HCT116 (cell line): ENCODE results near the gene EYA2. TPM values are rescaled to one million over a fixed set of nuclear protein-coding genes. Genes with fewer than 3 reads are reported as not detected.

Source experiments
- ATAC-seq: fragments of 200-7000 bp; cut with Tn5 transposase; 2 replicates; pipeline ENCODE4 v1.9.1; 2020; ENCODE audit warnings: mild to moderate bottlenecking, moderate library complexity
- BruUV-seq: library from RNA; stranded (reverse); fragments of 400-500 nt; replicated peaks from 2 replicates; lab custom pipeline; 2021; lab: Mats Ljungman, UMichigan
- CTCF ChIA-PET: fragments of 300-600 bp; sonication (Branson Sonifier 250); formaldehyde crosslinking; loops from one replicate; lab custom pipeline; 2021; ENCODE audit warnings: antibody characterized with exemption; lab: Charles Lee
- POLR2A ChIA-PET: fragments of 300-600, 350-600 bp; sonication (Branson Sonifier 250); formaldehyde crosslinking; loops from one replicate; lab custom pipeline; 2021; ENCODE audit warnings: antibody characterized with exemption; lab: Charles Lee
- RAD21 ChIA-PET, 2 experiments: fragments of 300-600 bp; sonication (Branson Sonifier 250); formaldehyde crosslinking; loops; one replicate each; lab custom pipeline; 2023; ENCODE audit warnings: low total read pairs in 2 of 2; ENCODE audit not compliant: uncharacterized antibody in 2 of 2, unreplicated experiment in 2 of 2, low non-redundant PET in 1 of 2; lab: Charles Lee
- DNase-seq: peaks from one replicate; pipeline ENCODE4 v3.0.0-alpha.2; 2010; ENCODE audit warnings: low read depth, low spot score
- H2AFZ ChIP-seq: fragments of 200-600 bp; shearing (Covaris generic), sonication (generic); 2 replicates; pipeline ENCODE4 v1.6.1; 2017; ENCODE audit warnings: low read depth, mixed run types, mixed read lengths, antibody characterized with exemption, low read length; ENCODE audit not compliant: poor library complexity, severe bottlenecking
- H3K27ac ChIP-seq: 2 replicates; pipeline ENCODE4 v1.5.1; 2012; ENCODE audit warnings: low read depth, low read length
- H3K27me3 ChIP-seq: fragments of 200-600 bp; sonication (generic); 2 replicates; pipeline ENCODE4 v1.6.1; 2016; ENCODE audit warnings: mixed run types, low read length, mixed read lengths; ENCODE audit not compliant: insufficient read depth
- H3K36me3 ChIP-seq, 2 experiments: fragments of 200-500 bp in 1 of 2; fragments of 200-600 bp in 1 of 2; sonication (Bioruptor generic) in 1 of 2; sonication (generic) in 1 of 2; 2 replicates each; pipeline versions ENCODE4 v1.5.1 to v1.6.1; 2014 to 2016; ENCODE audit warnings: low read length in 2 of 2, inconsistent platforms in 1 of 2, mixed read lengths in 1 of 2, mixed run types in 1 of 2; ENCODE audit not compliant: insufficient read depth in 2 of 2, control insufficient read depth in 1 of 2
- H3K4me1 ChIP-seq, 2 experiments: fragments of 200-600 bp in 1 of 2; sonication (generic) in 1 of 2; 2 replicates each; pipeline versions ENCODE4 v1.5.1 to v1.6.1; 2012 to 2017; ENCODE audit warnings: low read length in 2 of 2, inconsistent platforms in 1 of 2, mild to moderate bottlenecking in 1 of 2, mixed read lengths in 1 of 2, mixed run types in 1 of 2, moderate library complexity in 1 of 2; ENCODE audit not compliant: insufficient read depth in 2 of 2, control insufficient read depth in 1 of 2
- H3K4me2 ChIP-seq: fragments of 200-600 bp; sonication (generic); 2 replicates; pipeline ENCODE4 v1.6.1; 2017; ENCODE audit warnings: mixed run types, low read length, mixed read lengths
- H3K4me3 ChIP-seq, 2 experiments: fragments of 200-600 bp in 1 of 2; sonication (generic) in 1 of 2; replicated peaks in 1 of 2; 2 replicates each; pipeline ENCODE4 v1.5.1; 2011 to 2016; ENCODE audit warnings: low read length in 2 of 2, control low read depth in 1 of 2, low read depth in 1 of 2, mild to moderate bottlenecking in 1 of 2, mixed read lengths in 1 of 2, mixed run types in 1 of 2
- H3K79me2 ChIP-seq: fragments of 200-600 bp; sonication (generic); 2 replicates; pipeline ENCODE4 v1.6.1; 2017; ENCODE audit warnings: mild to moderate bottlenecking, mixed run types, low read length, moderate library complexity, mixed read lengths; ENCODE audit not compliant: insufficient read depth
- H3K9ac ChIP-seq: fragments of 200-600 bp; sonication (generic); 2 replicates; pipeline ENCODE4 v1.6.1; 2016; ENCODE audit warnings: low read length, mixed read lengths
- H3K9me2 ChIP-seq: fragments of 200-600 bp; sonication (generic), shearing (Covaris generic); 2 replicates; pipeline ENCODE4 v1.6.1; 2017; ENCODE audit warnings: mixed run types, mild to moderate bottlenecking, moderate library complexity; ENCODE audit not compliant: insufficient read depth
- H3K9me3 ChIP-seq, 2 experiments: fragments of 200-500 bp in 1 of 2; fragments of 200-600 bp in 1 of 2; sonication (Bioruptor generic) in 1 of 2; sonication (generic) in 1 of 2; 2 replicates each; pipeline ENCODE4 v1.6.1; 2014 to 2017; ENCODE audit warnings: low read length in 2 of 2, mixed read lengths in 2 of 2, inconsistent platforms in 1 of 2, low read depth in 1 of 2, mild to moderate bottlenecking in 1 of 2, mixed run types in 1 of 2, moderate library complexity in 1 of 2; ENCODE audit not compliant: control insufficient read depth in 1 of 2, insufficient read depth in 1 of 2
- H4K20me1 ChIP-seq: fragments of 200-600 bp; sonication (generic), shearing (Covaris generic); 2 replicates; pipeline ENCODE4 v1.6.1; 2017; ENCODE audit warnings: mixed run types, mild to moderate bottlenecking, moderate library complexity; ENCODE audit not compliant: insufficient read depth
- ATF3 ChIP-seq: IDR thresholded peaks from 2 replicates; pipeline ENCODE4 v1.6.1; 2012
- CBX3 ChIP-seq: IDR thresholded peaks from 2 replicates; pipeline ENCODE4 v1.6.1; 2012; ENCODE audit warnings: low read depth
- CTCF ChIP-seq, 3 experiments: fragments of 200-600 bp in 1 of 3; sonication (generic) in 1 of 3; IDR thresholded peaks in 2 of 3; conservative IDR thresholded peaks in 1 of 3; 2 replicates each; pipeline ENCODE4 v1.5.1; 2012 to 2017; ENCODE audit warnings: low read depth in 2 of 3, low read length in 2 of 3, antibody characterized with exemption in 1 of 3, borderline replicate concordance in 1 of 3, control low read depth in 1 of 3, mild to moderate bottlenecking in 1 of 3, mixed read lengths in 1 of 3, mixed run types in 1 of 3, moderate library complexity in 1 of 3; ENCODE audit not compliant: insufficient read depth in 1 of 3
- ELF1 ChIP-seq: IDR thresholded peaks from 2 replicates; pipeline ENCODE4 v1.6.1; 2012; ENCODE audit warnings: low read depth, borderline replicate concordance
- MAX ChIP-seq: IDR thresholded peaks from 2 replicates; pipeline ENCODE4 v1.6.1; 2012
- POLR2A ChIP-seq: IDR thresholded peaks from 2 replicates; pipeline ENCODE4 v1.7.0; 2011; ENCODE audit warnings: borderline replicate concordance; ENCODE audit not compliant: insufficient read depth, insufficient read length; ENCODE audit errors: extremely low read depth
- REST ChIP-seq: IDR thresholded peaks from 2 replicates; pipeline ENCODE4 v1.6.1; 2012; ENCODE audit warnings: low read depth
- SIN3A ChIP-seq: IDR thresholded peaks from 2 replicates; pipeline ENCODE4 v1.6.1; 2012; ENCODE audit warnings: low read depth
- SRF ChIP-seq: IDR thresholded peaks from 2 replicates; pipeline ENCODE4 v1.6.1; 2012; ENCODE audit warnings: low read depth
- TCF7L2 ChIP-seq: IDR thresholded peaks from 2 replicates; pipeline ENCODE4 v1.7.0; 2011; ENCODE audit warnings: borderline replicate concordance, inconsistent platforms; ENCODE audit not compliant: insufficient read depth, insufficient read length; ENCODE audit errors: extremely low read depth
- ZBTB33 ChIP-seq: IDR thresholded peaks from 2 replicates; pipeline ENCODE4 v1.6.1; 2011; ENCODE audit warnings: mild to moderate bottlenecking, low read length, moderate library complexity; ENCODE audit not compliant: insufficient replicate concordance; ENCODE audit errors: extremely low read depth
- intact Hi-C: fragments of 100-400 bp; cut with micrococcal nuclease; formaldehyde crosslinking; loops from 2 replicates; pipeline ENCODE4 v1.10.0; 2022
- total RNA-seq: library from RNA; stranded (reverse); gene quantifications from one replicate; pipeline ENCODE4 v1.2.1, GENCODE V29; 2021; ENCODE audit not compliant: unreplicated experiment

Gene EYA2
- total RNA-seq, 1 experiment from 2014 or later: not detected

GRCh38 chr20:46928580-46929132 is 34.0 kb downstream of the EYA2 start:
- Histone ChIP-seq H3K9ac (no peak overlapping the region), H3K4me2 (no peak overlapping the region), H3K27ac (no peak overlapping the region), H3K9me2 (no peaks in the 10 kb centered on the region), H3K4me1 (peaks cover 0 to 11% of the 10 kb centered on the region in 2 experiments; a peak in 2 of 4 replicates), H4K20me1 (no peaks in the 10 kb centered on the region), H3K4me3 (no peak overlapping the region), H3K27me3 (peaks cover 14% of the 10 kb centered on the region; the same call in 1 of the 2 replicates), H3K36me3 (no peaks in the 10 kb centered on the region), H2AFZ (no peak overlapping the region), H3K9me3 (no peaks in the 10 kb centered on the region), H3K79me2 (no peaks in the 10 kb centered on the region)
- RAD21 ChIA-PET: no interaction called here
- ATAC-seq: no peak
- BruUV-seq: no TSS peak
- intact Hi-C loops: no loop called here
- POLR2A ChIA-PET: no interaction called here
- DNase-seq: no peak
- TF ChIP-seq MAX: no peak
- no peak for TF ChIP-seq CTCF (IDR thresholded peaks at IDR 0.05 in 2 of 3, conservative IDR thresholded peaks at IDR 0.05 in 1 of 3; ENCODE audit: borderline replicate concordance in 1 of 3, insufficient read depth in 1 of 3, low read depth in 2 of 3, low read length in 2 of 3)
- no peak for TF ChIP-seq CBX3
- TF ChIP-seq ATF3: no peak
- CTCF ChIA-PET: interaction anchor here (1.5 kb wide), 1 partner anchor 10 kb away, joined by 5 read pairs; no protein-coding TSS in a partner anchor

- Histone ChIP-seq H3K27ac (no peak overlapping the region), H3K36me3 (no peaks in the 10 kb centered on the region), H3K4me2 (no peak overlapping the region), H4K20me1 (no peaks in the 10 kb centered on the region), H3K4me3 (no peak overlapping the region), H2AFZ (no peak overlapping the region), H3K9me3 (no peaks in the 10 kb centered on the region), H3K79me2 (no peaks in the 10 kb centered on the region), H3K9me2 (no peaks in the 10 kb centered on the region), H3K9ac (no peak overlapping the region), H3K27me3 (peaks cover 14% of the 10 kb centered on the region; the same call in 1 of the 2 replicates), H3K4me1 (peaks cover 0 to 11% of the 10 kb centered on the region in 2 experiments; a peak in 2 of 4 replicates)
- ChIA-PET RAD21 (no interaction called here), POLR2A (no interaction called here), CTCF (interaction anchor here (1.5 kb wide), 1 partner anchor 9 kb away, joined by 5 read pairs; no protein-coding TSS in a partner anchor)
- intact Hi-C loops: no loop called here
- no peak for DNase-seq
- ATAC-seq: no peak
- no TSS peak for BruUV-seq
- TF ChIP-seq TCF7L2 (no peak), ELF1 (no peak), REST (no peak), POLR2A (no peak), SIN3A (no peak), SRF (no peak), CBX3 (no peak), ZBTB33 (no peak)
These were observed 35.3 kb downstream of the EYA2 start for GRCh38 chr20:46929902-46930301.
